AG10803 (cell line): ENCODE data around the gene TPSAB1.
"Not testable (repeated sequence)": the region's sequence is repeated elsewhere in the genome, so short reads cannot be mapped to it uniquely, and the experiment has no call there.

Source experiments
- DNase-seq: peaks from one replicate; pipeline ENCODE4 v3.0.0; 2010; ENCODE audit warnings: low read depth
- H3K4me3 ChIP-seq: 2 replicates; pipeline ENCODE4 v1.5.1; 2011; ENCODE audit warnings: mild to moderate bottlenecking, low read length, control low read depth
- CTCF ChIP-seq: conservative IDR thresholded peaks from 2 replicates; pipeline ENCODE4 v1.5.1; 2011; ENCODE audit warnings: mild to moderate bottlenecking, low read length, control low read depth, inconsistent platforms

TPSAB1 gene

GRCh38 chr16:1220841-1221627, 19.5 kb upstream of the TPSAB1 start:
- DNase-seq, result no peak
- no peak for TF ChIP-seq CTCF
- H3K4me3 ChIP-seq, result no peak overlapping the region

GRCh38 chr16:1221628-1222552, 18.6 kb upstream of the TPSAB1 start:
- DNase-seq, result no peak
- H3K4me3 ChIP-seq, result no peak overlapping the region
- TF ChIP-seq CTCF, result no peak

- TF ChIP-seq CTCF, result no peak
- no peak for DNase-seq
- H3K4me3 ChIP-seq, result no peak overlapping the region
Measured at GRCh38 chr16:1222553-1223354, 17.8 kb upstream of the TPSAB1 start.

GRCh38 chr16:1223355-1224214, 16.9 kb upstream of the TPSAB1 start:
- no peak for TF ChIP-seq CTCF
- H3K4me3 ChIP-seq, result no peak overlapping the region
- no peak for DNase-seq

- TF ChIP-seq CTCF, result no peak
- no peak for DNase-seq
- H3K4me3 ChIP-seq, result no peak overlapping the region
Measured at GRCh38 chr16:1224558-1224957, 15.9 kb upstream of the TPSAB1 start.

- TF ChIP-seq CTCF, result no peak
- no peak for DNase-seq
- H3K4me3 ChIP-seq, result no peak within 1 kb of the TSS
Measured at GRCh38 chr16:1225051-1225451, 15.5 kb upstream of the TPSAB1 start, which contains the start of gene TPSG1. Gene TPSG1, minus strand, starts transcription at chr16:1225268. Its CDS starts 16 bp downstream, at chr16:1225252.

GRCh38 chr16:1225728-1226311, 14.7 kb upstream of the TPSAB1 start:
- H3K4me3 ChIP-seq, DNase-seq: not testable (repeated sequence)

- not testable (repeated sequence) for H3K4me3 ChIP-seq, DNase-seq
Measured at GRCh38 chr16:1226692-1227091, 13.8 kb upstream of the TPSAB1 start.

GRCh38 chr16:1228227-1228626, 12.3 kb upstream of the TPSAB1 start:
- H3K4me3 ChIP-seq, DNase-seq: not testable (repeated sequence)
